Middle frontal gyrus (tissue), 1 donor: Measurements from ENCODE around the gene EZH1.
A peak's percentile ranks its signal among the peaks of the same experiment; 100 is the strongest.

Experiments used
- DNase-seq: peaks from one replicate; pipeline ENCODE4 v3.0.0-alpha.2; 2015; ENCODE audit warnings: low spot score; ENCODE audit errors: extremely low spot score

EZH1 gene

DNA sequence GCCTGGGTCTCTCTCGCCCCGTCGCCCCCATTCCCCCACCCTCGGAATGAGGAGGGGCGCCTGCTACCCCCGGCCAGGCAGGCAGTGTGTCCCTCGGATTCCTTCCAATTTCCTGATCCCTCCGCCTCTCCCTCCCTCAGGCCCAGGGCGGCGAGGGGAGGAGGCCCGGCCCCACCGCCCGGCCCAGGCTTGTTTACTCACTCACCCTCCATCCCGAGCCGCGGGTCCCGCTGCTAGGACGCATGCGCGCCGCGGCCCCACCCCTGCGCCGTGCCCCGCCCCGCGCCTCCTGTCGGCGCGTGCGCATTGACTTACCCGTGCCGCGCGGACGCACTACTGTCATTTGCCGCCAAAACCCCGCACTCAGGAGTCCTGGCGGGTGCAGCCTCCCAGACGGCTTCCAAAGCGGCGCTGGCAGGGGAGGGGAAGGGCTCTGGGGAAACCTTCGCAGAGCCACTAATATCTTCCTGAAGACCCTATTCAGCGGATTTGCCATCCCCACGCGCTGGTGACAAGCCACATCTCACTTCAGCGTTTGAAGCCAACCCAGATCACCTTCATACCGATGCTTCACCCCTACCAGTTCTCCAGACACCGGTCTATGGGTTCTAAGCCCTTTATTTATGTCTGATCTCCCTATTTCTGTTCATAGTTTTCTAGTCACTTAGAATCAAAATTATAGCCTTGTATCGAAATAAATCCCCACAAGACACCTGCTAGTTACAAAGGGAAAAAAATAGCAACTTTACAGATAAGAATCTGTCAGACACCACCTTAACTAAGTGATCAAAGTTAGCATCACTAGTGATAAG, at the start of gene EZH1:
Gene EZH1, minus strand, starts transcription at position 235 of the 812 bp plus-strand sequence. CDS start 16,099 bp downstream, outside the sequence.
- DNase-seq, result peak; percentile 91

GRCh38 chr17:42792545-42792944, 47.7 kb upstream of the EZH1 start:
- DNase-seq, result no peak

- DNase-seq, result no peak
Observed at GRCh38 chr17:42791948-42792347, 47.1 kb upstream of the EZH1 start.

- no peak for DNase-seq
Observed at GRCh38 chr17:42787266-42787665, 42.4 kb upstream of the EZH1 start.

- no peak for DNase-seq
Observed at GRCh38 chr17:42784811-42785592, 40.2 kb upstream of the EZH1 start.

GRCh38 chr17:42784409-42784808, 39.6 kb upstream of the EZH1 start:
- no peak for DNase-seq

DNA sequence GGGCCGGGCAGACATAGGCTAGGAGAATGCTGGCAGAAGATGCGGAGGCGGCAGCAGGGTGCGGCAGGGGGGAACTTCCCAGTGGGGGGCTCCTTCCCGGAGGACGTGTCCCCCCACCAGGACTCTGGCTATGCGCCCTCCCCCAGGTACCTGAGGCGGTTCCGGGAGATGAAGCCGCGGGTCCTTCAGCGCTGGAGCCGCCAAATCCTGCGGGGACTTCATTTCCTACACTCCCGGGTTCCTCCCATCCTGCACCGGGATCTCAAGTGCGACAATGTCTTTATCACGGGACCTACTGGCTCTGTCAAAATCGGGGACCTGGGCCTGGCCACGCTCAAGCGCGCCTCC, 38.9 kb upstream of the EZH1 start:
- no peak for DNase-seq

DNA sequence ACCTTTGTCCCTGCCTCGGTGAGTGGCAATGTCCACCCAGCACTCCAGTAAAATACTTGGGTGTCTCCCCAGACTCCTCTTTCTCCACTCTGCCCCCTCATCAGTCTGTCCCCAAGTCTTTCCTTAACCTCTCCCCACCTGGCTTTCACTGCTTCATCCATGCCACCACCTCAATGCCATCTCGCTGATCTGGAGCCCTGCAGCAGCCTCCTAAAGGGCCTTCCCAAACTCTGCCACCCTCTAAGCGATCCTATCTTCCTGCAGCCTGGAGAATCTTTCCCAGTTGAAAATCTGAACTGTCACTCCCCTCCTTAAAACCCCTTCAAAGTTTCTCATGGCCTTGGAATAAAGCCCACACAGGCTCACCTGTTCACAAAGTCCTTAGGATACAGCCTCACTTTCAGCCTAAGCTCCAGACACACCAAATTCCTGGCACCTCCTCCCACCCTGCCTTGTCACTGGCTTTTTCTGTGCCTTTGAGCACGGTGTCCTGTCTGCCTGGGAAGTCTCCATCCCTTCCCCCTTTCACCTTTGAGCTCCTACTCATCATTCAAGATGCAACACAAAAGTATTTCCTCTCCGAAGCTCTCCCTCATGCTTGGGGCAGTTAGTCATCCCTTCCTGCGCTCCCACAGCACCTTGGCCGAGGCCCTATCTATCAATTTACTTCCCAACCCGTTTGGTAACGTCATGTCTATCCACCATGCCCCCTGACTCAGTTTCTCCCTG, 38.4 kb upstream of the EZH1 start:
- DNase-seq, result no peak

GRCh38 chr17:42782166-42783061, 37.6 kb upstream of the EZH1 start:
- no peak for DNase-seq

DNA sequence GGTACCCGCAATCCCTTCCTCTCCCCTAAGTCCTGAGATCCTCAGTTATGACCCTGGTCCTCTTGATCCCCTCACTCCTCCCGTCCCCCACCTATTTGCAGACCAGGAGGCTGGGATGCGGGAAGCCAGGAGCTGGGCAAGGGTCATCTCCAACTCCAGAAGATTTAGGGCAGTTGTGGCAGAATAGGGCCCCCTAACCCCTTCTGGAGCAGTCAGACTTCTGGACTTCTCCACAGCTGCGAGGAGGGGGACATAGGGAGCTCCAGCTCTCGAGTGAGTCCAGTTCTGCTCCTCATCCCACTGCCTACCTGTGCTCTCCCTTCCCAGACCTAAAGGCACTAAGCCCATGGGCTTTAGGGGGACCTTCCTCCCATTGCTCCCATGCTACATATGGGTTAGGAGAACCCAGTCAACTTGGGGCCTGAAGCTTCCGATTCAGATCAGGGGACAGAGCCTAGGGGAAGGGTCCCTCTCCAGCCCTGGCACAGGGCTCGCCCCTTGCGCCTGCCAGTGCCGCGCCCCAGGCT, 36.9 kb upstream of the EZH1 start:
- no peak for DNase-seq

GRCh38 chr17:42780851-42781638, 36.2 kb upstream of the EZH1 start:
- no peak for DNase-seq

DNA sequence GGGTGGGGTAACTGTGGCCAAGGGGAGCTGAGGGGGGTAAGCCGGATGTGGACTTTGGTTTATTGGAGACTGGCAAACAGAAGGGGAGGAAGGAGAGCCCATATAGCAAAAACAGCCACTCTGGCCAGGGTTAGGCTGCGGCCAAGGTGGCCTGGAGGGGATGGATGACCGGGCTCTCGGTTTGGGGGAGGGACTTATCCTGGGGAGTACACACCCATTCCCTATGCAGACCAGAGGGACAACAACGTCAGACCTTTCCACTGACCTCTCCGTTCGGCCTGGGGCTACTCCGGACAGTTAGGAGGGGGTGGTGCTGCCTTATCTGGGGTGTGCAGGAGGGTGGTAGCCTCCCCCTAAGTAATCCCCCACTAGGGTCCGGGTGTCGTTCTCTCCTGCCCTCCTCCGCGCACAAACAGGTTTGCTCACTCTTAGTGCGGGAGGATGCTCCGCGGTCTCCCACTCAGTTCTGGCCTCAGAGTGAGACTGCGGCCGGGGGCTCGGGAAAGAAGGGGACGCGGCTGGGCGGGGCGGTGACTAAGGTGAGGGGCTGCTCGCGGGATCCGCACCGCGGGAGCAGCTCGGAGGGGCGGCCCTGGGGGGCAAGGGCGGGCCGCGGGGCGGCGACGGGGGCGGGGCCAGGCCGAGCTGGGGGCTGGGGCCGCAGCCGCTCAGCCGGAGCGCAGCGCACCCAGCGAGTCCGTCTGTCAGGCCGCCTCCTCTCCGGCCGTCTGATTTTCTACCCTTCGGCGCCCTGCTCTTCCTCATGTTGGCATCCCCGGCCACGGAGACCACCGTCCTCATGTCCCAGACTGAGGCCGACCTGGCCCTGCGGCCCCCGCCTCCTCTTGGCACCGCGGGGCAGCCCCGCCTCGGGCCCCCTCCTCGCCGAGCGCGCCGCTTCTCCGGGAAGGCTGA, 35.4 kb upstream of the EZH1 start, which contains the start of gene WNK4:
Gene WNK4, plus strand, starts transcription at position 675 of the 915 bp plus-strand sequence. Its CDS starts 89 bp downstream, at position 764.
- DNase-seq, result no peak

- DNase-seq, result no peak
Observed at GRCh38 chr17:42779304-42779935, 34.6 kb upstream of the EZH1 start.

DNA sequence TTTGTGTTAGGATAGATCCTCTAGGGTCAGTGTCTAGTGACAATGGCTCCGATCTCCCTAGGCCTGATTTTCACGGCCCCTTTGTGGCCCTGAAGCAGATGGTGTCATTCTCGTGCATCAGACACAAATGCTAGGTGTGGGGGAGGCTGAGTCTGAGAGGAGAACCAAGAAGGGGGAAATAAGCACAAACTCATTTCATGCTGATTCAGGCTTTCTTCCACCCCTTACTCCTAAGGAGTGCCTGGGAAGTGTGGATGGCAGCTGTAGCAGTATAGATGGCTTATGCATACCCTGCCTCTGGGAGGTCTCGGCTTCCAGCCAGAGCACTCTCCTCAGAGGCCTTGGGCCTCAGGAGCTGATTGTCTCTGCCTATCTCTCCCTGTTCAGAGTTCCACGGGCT, 33.7 kb upstream of the EZH1 start:
- no peak for DNase-seq

DNA sequence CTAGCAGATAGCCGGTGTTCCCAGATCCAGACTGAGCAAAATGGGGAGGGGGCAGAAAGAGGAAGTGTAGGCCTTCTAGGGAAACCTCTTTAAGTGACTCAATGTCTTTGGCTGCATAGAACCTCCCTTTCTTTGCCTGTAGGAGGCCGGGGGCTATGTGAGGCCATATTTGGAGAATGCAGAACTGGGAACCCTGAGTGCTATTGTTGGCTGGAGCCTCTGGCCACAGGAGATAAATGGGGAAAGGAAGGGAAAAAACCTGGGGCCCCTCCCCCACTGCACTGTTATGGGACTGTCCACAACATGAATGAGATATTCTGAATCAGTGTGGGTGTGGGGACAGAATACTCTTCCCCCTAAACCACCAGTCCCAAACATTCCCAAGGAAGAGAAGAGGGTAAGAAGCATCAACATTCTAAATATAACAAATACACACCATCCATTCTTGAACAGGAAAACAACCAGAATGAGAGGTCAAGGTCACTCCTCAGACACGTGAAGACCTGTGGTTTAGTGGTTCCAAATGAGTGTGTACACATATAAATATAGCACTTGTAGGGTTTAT, 30.8 kb upstream of the EZH1 start:
- DNase-seq, result no peak

DNA sequence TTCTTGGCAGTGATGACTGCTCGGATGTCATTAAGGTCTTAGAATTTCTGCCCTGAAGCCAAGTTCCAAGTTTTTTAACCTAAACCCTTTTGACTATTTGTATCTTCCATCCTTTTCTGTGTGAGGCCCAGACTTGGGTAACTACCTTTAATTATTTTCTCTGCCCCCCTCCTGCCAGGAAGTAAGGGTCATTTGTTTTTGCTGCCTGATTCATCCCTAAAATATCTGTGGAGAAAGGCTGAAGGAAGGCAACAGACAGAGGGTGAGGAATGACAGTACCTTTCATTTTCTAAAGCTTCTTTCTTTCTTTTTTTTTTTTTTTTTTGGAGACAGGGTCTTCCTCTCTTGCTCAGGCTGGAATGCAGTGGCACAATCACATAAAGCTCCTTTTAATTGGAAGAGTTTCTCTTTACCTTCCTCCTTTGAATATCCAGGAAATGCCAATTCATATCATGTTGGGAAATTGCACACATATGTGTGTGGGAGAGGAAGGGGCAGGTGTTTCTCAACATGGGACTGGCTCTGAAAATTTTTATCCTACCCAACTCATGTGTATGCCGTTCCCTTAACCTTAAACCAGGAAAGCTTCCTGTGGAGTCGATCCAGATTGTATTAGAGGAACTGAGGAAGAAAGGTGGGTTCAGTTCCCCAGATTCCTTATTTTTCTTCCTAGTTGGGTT, 29.4 kb upstream of the EZH1 start:
- no peak for DNase-seq

DNA sequence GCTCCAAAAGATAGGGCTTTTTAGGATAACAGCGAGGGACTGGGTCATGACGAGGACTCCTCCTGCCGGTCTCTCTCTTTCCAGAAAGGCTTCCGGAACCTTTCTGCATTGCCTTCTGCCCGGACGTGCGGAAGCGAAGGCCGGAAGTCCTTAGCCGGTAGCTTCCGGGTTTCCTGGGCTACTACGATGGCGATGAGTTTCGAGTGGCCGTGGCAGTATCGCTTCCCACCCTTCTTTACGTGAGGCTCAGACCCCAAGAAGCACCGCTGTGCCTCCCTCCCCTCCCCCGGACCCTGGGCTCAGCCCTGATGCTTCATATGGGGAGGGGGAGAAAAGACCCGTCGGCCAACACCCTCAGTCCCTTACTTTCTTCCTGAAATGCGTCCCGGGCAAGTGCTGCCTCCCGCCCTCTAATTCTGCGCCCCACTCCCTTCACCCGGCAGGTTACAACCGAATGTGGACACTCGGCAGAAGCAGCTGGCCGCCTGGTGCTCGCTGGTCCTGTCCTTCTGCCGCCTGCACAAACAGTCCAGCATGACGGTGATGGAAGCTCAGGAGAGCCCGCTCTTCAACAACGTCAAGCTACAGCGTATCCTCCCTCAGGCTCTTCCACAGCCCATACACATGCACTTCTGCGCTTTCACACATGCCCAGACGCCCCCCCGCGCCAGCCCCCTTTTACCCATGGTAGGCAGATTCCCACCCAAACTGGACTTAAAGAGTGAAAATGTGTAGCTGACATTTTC, 28.6 kb upstream of the EZH1 start, which contains the start of gene VPS25:
Gene VPS25, plus strand, starts transcription at position 160 of the 746 bp plus-strand sequence. Its CDS starts 27 bp downstream, at position 187.
- DNase-seq, result peak; percentile 70
